OCI-LY1 (cell line): ENCODE measurements around the gene ABHD4.

Source experiments
- EZH2 ChIP-seq: fragments of 200-600 bp; sonication (generic), shearing (Covaris generic); IDR thresholded peaks from 2 replicates; pipeline ENCODE4 v1.8.0; 2017; ENCODE audit warnings: borderline replicate concordance, mixed run types, mild to moderate bottlenecking, antibody characterized with exemption, low read length, moderate library complexity, mixed read lengths
- TF ChIP-seq, protein P1 (sequence below): fragments of 200-600 bp; sonication (generic), shearing (Covaris generic); IDR thresholded peaks from 2 replicates; pipeline ENCODE4 v1.5.1; 2017; ENCODE audit warnings: mild to moderate bottlenecking, antibody characterized with exemption, low read length, moderate library complexity, mixed read lengths

DNA sequence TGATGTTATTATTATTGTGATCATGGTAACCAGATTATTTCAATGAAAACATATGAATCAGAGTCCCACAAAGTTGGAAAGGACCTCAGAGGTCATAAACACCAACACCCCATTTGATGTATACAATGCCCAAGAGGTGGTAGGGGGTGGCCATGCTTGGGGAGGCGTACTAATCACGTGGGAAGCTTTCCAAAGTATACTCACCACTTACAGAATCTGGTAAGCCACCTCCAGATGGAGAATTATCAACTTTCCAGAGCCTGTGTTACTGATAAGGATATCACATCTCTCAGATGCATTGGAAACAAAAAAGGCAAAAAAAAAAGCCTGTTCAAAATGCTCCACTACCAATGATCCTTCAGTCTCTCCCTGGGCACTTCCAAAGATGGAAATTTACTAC is 17.5 kb upstream of the ABHD4 start:
- TF ChIP-seq, protein P1, sequence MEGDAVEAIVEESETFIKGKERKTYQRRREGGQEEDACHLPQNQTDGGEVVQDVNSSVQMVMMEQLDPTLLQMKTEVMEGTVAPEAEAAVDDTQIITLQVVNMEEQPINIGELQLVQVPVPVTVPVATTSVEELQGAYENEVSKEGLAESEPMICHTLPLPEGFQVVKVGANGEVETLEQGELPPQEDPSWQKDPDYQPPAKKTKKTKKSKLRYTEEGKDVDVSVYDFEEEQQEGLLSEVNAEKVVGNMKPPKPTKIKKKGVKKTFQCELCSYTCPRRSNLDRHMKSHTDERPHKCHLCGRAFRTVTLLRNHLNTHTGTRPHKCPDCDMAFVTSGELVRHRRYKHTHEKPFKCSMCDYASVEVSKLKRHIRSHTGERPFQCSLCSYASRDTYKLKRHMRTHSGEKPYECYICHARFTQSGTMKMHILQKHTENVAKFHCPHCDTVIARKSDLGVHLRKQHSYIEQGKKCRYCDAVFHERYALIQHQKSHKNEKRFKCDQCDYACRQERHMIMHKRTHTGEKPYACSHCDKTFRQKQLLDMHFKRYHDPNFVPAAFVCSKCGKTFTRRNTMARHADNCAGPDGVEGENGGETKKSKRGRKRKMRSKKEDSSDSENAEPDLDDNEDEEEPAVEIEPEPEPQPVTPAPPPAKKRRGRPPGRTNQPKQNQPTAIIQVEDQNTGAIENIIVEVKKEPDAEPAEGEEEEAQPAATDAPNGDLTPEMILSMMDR = no peak
- no peak for TF ChIP-seq EZH2
